HG03135 (cell line): ENCODE measurements around the gene MPP1.

Experiments
- ATAC-seq: cut with Tn5 transposase; IDR thresholded peaks from one replicate; pipeline ENCODE4 v1.9.1; 2021; ENCODE audit warnings: mild to moderate bottlenecking, moderate library complexity; ENCODE audit not compliant: unreplicated experiment

The MPP1 gene

GRCh38 chrX:154813801-154814200 is 8.5 kb upstream of the MPP1 start:
- ATAC-seq: no peak

DNA sequence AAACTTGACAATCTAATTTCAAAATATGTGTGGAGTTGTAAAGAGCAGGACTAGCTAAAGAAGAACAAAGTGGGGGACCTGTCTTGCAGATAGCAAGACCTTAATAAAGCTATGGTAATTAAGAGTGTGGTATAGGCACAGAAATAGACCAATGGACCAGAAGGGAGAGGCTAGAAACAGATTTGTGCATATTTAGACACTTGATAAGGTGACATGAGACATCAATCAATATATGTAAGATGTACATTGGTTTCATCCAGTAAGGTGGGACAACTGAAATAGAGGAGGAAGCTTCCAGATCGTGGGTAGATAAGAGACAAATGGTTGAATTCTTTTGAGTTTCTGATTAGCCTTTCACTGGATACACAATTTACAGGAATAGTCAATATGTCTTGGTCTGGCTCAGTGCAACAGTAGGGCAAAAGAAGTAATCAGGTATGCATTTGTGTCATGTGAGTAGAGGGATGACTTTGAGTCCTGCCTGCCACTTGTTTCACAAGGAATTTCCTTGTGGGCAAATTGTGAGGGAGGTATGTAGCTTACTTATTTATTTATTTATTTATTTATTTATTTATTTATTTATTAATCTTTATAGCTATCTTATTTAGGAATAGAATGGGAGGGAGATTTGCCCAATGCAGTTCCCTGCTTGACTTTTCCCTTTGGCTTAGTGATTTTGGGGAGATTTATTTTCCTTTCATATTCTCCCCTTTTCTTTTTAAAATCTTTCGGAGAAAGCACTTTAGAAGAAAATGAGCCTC is 7.2 kb upstream of the MPP1 start:
- ATAC-seq: no peak

- no peak for ATAC-seq
Measured at GRCh38 chrX:154809939-154810665, 4.8 kb upstream of the MPP1 start.

DNA sequence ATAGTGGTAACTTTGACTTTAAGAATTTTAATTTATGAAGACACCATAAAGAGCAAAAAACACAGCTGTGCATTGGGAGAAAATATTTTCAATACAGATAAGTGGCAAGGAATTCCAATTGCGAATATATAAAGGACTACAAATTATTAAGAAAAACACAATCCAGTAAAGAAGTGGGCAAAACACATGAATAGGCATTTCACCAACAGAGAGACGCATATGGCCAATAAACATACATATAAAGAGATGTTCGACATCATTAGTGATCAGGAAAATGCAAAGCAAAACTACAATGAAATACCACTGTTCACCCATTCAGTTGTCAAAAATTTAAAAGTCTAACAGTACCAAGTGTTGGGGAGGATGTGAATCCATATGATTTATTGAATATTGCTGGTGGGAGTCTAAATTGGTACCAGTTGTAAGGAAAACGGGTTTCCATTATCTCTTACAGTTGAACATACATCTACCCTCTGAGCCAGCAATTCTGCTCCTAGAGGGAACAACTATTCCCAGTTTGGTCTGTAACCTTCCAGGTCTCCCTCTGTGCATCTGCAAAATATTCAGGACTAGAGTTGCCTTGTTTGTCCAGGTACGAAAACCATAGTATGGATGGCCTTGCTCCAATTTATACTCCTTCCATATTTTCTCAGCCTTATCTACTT is 1.7 kb upstream of the MPP1 start:
- ATAC-seq: no peak

DNA sequence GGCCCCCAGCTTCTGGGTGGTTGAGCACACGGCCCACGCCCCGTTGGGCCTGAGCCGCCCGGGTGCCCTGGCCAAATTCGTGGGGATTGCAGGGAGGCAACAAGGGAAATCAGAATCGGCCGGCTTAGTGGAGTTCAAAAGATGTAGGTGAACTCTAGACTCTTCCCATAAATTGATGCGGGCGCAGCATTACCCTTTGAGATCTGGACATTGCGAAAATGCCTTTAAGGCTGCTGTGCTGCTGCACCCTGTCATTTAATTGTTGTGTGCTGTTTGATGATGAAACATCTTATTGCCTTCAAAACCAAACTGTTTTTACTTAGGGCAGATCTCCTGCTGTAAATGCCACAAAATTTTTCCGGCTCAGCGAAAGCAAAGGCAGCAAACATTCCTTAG is 409 bp upstream of the MPP1 start:
- peak; percentile 30 for ATAC-seq

DNA sequence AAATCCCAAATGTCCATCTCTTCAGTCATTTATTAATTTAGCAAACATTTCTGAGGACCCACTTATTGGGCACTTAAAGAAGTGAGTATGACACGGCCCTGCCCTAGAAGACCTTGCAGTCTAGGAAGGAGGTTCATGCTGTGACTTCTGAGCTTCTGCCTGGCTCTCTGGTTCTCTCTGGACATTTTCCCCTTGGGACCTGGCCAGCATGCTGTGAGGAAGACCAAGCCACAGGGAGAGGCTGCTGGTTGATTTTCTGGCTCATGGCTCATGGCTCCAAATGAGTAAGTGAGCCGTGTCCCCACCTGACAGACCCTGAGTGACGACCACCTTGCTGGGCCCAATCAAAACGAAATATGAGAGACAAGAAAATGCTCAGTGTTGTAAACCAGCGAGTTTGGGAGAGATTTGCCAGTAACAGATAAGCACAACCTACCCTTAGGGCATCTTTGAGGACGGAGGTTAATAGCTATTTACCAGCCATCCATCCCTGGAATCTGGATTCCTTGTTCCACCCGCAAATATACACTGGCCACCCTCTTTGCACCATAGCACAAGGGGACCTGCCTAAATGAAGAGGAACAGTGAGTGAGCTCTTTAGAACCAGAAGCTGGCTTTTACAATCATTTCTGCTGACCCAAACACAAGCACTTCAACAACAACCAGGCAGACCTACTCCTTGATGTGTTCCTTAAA is 876 bp downstream of the MPP1 start:
- ATAC-seq: no peak

GRCh38 chrX:154802947-154803346 is 2.3 kb downstream of the MPP1 start:
- ATAC-seq: no peak

GRCh38 chrX:154800478-154801210 is 4.6 kb downstream of the MPP1 start:
- ATAC-seq: no peak

- no peak for ATAC-seq
Measured at GRCh38 chrX:154799556-154800348, 5.5 kb downstream of the MPP1 start.

GRCh38 chrX:154797006-154797405 is 8.3 kb downstream of the MPP1 start:
- ATAC-seq: no peak

- no peak for ATAC-seq
Measured at GRCh38 chrX:154795016-154795415, 10.3 kb downstream of the MPP1 start.

DNA sequence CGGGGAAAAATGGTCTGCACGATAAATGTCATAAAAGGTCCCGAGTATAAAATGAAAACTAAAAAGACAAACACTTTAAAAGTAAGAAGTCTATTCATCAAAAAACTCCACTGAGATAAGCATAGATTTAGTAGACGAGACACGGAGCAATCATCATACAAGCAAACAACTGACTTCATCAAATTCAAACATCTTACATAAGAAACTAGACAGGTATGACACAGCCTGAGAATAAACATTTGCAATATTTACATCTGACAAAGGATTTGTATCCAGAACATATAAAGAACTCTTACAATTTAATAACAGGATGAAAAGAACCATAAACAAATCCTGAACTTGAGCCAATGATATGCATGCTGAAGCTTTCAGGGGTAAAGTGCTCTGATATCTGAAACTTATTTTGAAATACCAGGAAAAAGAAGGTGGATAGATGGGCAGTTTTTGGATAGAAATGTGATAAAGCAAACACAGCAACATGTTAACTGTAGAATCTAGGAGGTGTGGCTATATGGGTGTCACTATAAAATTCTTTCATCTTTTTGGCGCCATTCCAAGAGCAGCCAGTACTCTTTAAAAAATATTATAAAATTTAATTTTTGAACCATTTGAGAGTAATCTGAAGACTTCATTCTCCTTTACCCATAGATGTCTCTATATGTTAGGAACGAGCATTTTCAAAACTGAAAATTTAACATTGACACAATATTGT is 12.0 kb downstream of the MPP1 start:
- no peak for ATAC-seq

DNA sequence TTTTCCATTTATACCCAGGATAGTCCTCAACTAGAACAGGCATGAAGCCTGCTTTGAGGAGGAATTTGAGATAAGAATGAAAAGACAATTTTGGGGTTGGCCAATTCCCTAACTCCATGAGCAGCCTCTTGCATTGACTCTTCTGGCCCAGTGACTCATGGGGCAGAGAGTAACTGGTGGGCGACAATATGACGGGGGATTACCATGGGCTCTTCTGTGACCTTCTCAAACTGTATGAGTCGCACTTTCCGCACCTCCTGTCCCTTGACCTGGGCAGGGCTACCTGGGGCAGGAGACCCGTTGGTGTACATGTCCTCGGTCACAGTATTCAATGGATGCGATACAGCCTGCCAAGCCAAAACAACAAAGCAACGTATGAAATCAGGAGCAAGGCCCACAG is 13.3 kb downstream of the MPP1 start:
- no peak for ATAC-seq

DNA sequence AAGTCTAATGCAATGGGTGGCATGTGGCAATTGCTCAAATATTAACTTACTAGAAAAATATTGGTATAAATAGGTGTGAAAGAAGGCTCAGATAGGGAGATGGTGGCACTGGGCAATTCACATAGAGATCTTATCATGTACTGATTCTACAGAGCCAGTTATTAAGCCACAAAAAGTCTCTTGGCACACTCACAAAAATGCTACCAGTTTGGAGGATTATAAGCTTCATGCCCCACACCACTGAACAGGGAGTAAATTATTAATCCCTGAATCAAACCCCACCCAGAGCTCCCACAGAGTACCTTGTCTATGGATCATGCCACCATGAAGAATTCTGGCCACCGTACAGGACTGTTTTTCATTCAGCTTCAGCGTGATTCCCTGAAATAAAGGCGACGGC is 13.8 kb downstream of the MPP1 start:
- ATAC-seq: no peak

DNA sequence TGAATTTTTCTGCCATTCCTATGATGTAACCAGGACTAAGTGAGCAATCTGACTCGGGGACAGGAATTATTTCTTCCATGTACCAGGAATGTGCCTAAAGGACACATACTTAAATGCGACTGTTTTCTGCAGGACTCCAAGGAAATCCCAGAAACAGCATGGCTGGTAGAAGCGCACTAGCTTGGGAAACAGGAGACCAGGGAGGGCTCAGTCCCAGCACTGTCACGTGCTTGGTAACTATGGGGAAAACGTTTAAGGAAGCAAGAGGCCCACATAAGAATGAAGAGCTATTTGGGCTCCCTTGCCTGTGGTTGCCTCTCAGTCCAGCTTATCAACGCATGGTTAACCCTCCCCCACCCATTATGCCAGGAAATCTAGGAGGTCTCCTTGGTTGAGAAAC is 19.6 kb downstream of the MPP1 start:
- ATAC-seq: no peak

DNA sequence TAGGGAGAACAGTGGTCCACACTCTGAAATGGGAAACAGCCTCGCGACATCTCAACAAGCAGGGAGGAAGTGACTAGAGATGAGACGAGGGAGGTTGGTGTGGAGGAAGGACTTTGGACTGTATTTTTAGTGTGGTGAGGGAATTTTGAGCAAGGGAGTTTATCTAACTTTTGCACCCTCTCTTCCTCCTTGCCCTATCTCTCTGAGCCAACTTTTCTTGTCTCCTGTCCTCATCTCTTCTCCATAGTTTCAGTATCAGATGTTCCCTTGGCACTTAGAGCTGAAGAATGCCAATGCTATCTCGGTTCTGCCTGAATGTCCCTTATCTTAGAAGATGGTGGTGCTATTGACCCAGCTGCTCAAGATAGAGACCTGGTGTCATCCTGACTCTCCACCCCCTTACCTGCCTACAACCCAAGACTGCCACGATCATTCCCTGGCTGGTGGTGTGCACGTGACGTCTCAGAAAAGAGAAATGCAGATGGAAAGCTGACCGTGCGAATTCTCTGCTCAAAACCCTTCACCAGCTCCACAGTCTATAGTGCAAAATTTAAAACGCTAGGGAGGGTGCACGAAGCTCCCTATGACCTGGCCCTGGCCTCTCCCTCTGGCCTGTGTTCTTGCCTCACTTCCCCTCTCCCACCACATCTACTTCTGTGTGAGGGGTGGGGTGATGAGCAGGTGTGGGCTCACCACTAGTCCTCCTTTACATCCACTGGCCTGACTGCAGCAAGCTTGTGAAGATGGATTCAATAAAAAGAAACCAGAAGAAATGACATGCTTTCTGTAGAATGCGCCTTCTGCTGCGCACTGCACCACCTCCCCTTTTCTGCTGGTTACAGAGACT is 20.9 kb downstream of the MPP1 start:
- ATAC-seq: no peak

DNA sequence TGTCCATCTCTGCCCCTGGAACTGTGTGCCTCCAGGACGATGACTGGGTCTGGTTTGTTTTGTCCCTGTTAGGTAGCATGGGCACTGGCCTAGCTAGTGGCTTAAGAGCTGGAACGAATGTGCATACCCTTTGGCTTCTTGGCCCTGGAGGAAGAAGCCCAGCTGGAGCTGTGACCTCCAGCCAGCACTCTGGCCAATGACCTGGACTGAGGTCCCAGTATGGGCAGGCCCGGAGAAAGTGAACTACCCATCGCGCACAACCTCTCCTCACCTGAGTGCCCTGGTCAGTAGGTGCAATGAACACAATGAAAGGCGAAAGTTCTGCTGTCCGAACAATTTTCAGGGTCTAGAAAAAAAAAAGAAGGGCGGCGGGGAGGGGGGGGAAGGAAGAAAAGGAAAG is 24.3 kb downstream of the MPP1 start:
- no peak for ATAC-seq

DNA sequence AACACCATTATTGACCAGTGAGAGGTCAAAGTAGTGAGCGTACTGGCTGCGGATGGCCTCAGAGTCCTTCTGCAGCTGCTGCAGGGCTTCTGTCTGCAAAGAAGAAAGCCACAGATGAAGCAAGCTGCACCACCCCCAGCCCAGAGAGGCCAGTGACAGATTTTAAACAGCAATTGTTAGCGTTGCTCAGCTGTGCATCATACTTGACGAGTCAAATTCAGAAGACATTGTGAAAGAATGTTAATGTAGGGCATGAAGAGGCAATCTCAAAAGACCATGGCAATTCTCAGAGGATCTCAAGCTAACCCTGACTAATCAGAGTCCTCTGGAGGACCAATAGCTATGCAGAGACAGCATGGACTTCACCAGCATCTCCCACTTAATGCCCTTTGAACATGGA is 26.0 kb downstream of the MPP1 start:
- ATAC-seq: no peak
